ENCODE measurements around the gene HOXD11. TPM values are rescaled to one million over a fixed set of nuclear protein-coding genes. Genes with fewer than 3 reads are reported as not detected.

Gene HOXD11
- total RNA-seq, 2 donors from 2014 or later, result not detected

- Histone ChIP-seq H3K4me3 (no peak overlapping the region), H3K27ac (no peak overlapping the region), H3K9me3 (no peaks in the 10 kb centered on the region), H3K27me3 (peaks cover 26 to 29% of the 10 kb centered on the region in 2 donors), H3K4me1 (peaks cover 0 to 7% of the 10 kb centered on the region in 2 donors), H3K36me3 (no peaks in the 10 kb centered on the region)
- TF ChIP-seq, protein P1, sequence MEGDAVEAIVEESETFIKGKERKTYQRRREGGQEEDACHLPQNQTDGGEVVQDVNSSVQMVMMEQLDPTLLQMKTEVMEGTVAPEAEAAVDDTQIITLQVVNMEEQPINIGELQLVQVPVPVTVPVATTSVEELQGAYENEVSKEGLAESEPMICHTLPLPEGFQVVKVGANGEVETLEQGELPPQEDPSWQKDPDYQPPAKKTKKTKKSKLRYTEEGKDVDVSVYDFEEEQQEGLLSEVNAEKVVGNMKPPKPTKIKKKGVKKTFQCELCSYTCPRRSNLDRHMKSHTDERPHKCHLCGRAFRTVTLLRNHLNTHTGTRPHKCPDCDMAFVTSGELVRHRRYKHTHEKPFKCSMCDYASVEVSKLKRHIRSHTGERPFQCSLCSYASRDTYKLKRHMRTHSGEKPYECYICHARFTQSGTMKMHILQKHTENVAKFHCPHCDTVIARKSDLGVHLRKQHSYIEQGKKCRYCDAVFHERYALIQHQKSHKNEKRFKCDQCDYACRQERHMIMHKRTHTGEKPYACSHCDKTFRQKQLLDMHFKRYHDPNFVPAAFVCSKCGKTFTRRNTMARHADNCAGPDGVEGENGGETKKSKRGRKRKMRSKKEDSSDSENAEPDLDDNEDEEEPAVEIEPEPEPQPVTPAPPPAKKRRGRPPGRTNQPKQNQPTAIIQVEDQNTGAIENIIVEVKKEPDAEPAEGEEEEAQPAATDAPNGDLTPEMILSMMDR (IDR thresholded peaks at IDR 0.05), result no peak
- DNase-seq (ENCODE audit: low spot score), result no peak
These were observed 38.2 kb downstream of the HOXD11 start for GRCh38 chr2:176145085-176145969.

DNA sequence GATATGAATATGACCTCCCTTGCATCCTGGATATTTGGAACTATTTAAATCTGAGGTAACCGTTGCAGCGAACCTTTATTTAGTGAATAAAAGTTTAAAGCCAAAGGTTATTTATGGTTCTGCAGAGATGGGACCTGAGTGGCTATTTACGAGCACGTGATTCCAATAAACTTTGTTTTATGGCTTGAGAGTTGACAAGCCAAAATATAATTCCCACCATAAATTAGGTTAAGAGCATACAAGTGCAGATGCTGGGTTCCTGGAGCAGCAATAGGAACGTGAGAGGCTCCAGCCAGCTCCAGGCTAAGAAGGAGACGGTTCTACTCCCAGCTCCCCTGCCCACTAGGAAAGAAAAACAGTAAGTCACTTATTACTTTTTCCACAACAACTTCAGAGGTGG is 39.0 kb downstream of the HOXD11 start:
- no peak overlapping the region for H3K4me3 ChIP-seq
- no peak for DNase-seq (ENCODE audit: low spot score)
- H3K4me1 ChIP-seq, result no peaks in the 10 kb centered on the region
- TF ChIP-seq, protein P1 (IDR thresholded peaks at IDR 0.05), result no peak
- no peaks in the 10 kb centered on the region for H3K36me3 ChIP-seq
- peaks cover 29% of the 10 kb centered on the region in 2 donors for H3K27me3 ChIP-seq
- H3K9me3 ChIP-seq, result no peaks in the 10 kb centered on the region
- no peak overlapping the region for H3K27ac ChIP-seq

DNA sequence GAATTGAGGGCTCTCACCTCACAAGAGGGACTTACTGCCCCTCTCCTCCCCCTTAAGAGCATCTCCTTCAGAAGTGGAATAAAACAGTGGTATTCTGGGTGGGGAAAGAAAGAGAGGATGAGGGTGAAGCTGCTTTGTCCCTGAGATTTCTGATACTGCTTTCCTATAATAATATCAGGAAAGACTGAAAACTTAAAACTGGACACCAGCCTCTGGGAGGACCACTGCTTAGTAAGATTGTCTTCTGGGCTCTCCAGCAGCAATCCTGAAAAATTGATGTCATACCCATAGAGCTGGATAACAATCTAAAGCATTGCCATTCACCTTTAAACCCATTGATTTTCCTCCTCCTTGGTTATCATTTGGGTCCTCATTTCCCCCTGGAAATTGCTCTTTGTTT is 39.6 kb downstream of the HOXD11 start:
- Histone ChIP-seq H3K36me3 (no peaks in the 10 kb centered on the region), H3K4me1 (peaks cover 0 to 1% of the 10 kb centered on the region in 2 donors), H3K4me3 (no peak overlapping the region), H3K27me3 (peaks cover 30 to 32% of the 10 kb centered on the region in 2 donors), H3K27ac (no peak overlapping the region), H3K9me3 (no peaks in the 10 kb centered on the region)
- no peak for DNase-seq (ENCODE audit: low spot score)
- TF ChIP-seq, protein P1 (IDR thresholded peaks at IDR 0.05), result no peak

GRCh38 chr2:176147210-176147799 is 40.2 kb downstream of the HOXD11 start:
- Histone ChIP-seq H3K27me3 (peaks cover 31 to 39% of the 10 kb centered on the region in 2 donors), H3K9me3 (no peaks in the 10 kb centered on the region), H3K4me3 (no peak overlapping the region), H3K36me3 (no peaks in the 10 kb centered on the region), H3K4me1 (peaks cover 0 to 8% of the 10 kb centered on the region in 2 donors), H3K27ac (no peak overlapping the region)
- TF ChIP-seq, protein P1 (IDR thresholded peaks at IDR 0.05), result no peak
- DNase-seq (ENCODE audit: low spot score), result no peak

DNA sequence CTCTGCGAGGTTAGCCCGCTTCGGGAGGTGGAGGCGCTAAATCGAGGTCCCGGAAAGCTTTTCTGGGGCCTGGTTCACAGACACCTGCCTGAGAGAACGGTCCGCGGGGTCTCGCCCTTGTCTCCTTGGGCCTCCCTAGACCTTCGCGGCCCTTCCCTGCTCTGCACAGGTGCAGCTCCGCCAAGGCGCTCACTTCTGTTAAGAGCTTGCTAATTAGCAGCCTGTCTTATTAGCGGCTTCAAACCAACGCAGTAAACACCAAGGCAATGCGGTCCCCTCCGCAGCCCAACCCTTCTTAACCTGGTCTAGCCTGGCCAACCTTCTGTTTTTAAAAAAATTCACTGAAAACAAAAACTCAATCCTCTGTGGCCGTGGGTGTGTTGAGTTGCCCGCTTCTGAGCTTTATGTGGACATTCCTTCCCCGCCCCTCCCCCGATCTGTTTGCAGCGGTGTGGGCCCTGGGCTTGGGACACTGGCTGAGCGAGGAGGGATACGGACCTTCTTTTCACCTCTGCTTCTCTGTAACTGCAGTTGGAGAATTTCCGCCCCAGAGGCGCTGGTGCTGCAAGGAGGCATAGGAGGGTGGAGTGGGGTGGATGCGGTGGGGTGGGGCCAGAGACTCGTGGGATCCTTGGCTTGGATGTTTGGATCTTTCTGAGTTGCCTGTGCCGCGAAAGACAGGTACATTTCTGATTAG is 40.9 kb downstream of the HOXD11 start:
- H3K27me3 ChIP-seq, result peaks cover 31 to 40% of the 10 kb centered on the region in 2 donors
- no peak overlapping the region for H3K4me3 ChIP-seq

More for the DNA sequence above, 40.9 kb downstream of the HOXD11 start:
- TF ChIP-seq, protein P1 (IDR thresholded peaks at IDR 0.05), result no peak
- Histone ChIP-seq H3K36me3 (no peaks in the 10 kb centered on the region), H3K27ac (no peak overlapping the region), H3K9me3 (no peaks in the 10 kb centered on the region), H3K4me1 (peaks cover 0 to 10% of the 10 kb centered on the region in 2 donors)
- DNase-seq (ENCODE audit: low spot score), result no peak

Data from right atrium auricular region (tissue), 2 donors.